ENCODE data around the gene TLE4. TPM values are rescaled to one million over a fixed set of nuclear protein-coding genes. Genes with fewer than 3 reads are reported as not detected.

TLE4 gene
- total RNA-seq, 2 donors from 2014 or later: 19.5 to 20.9 TPM

GRCh38 chr9:79662537-79662956 is 90.8 kb downstream of the TLE4 start:
- H3K9me3 Mint-ChIP-seq: no peaks in the 10 kb centered on the region
- H3K36me3 Mint-ChIP-seq: peaks cover 3 to 4% of the 10 kb centered on the region in 2 donors
- no peak for ATAC-seq
- no peak overlapping the region for H3K27ac Mint-ChIP-seq
- DNase-seq (ENCODE audit: low spot score in 2 of 2): no peak

- Mint-ChIP-seq H3K9me3 (no peaks in the 10 kb centered on the region), H3K27ac (no peak overlapping the region), H3K36me3 (peaks cover 0 to 4% of the 10 kb centered on the region in 2 donors)
- DNase-seq (ENCODE audit: low spot score in 2 of 2): no peak
- no peak for ATAC-seq
Measured at GRCh38 chr9:79663300-79663699, 91.5 kb downstream of the TLE4 start.

GRCh38 chr9:79663878-79664277 is 92.1 kb downstream of the TLE4 start:
- H3K9me3 Mint-ChIP-seq: no peaks in the 10 kb centered on the region
- ATAC-seq (no peak), DNase-seq (ENCODE audit: low spot score in 2 of 2) (no peak)
- peaks cover 0 to 4% of the 10 kb centered on the region in 2 donors for H3K36me3 Mint-ChIP-seq
- peak overlapping the region in 1 of 2 donors; percentile 69 for H3K27ac Mint-ChIP-seq

GRCh38 chr9:79664375-79664831 is 92.6 kb downstream of the TLE4 start:
- H3K36me3 Mint-ChIP-seq: peaks cover 0 to 8% of the 10 kb centered on the region in 2 donors
- no peaks in the 10 kb centered on the region for H3K9me3 Mint-ChIP-seq
- no peak for ATAC-seq
- no peak for DNase-seq (ENCODE audit: low spot score in 2 of 2)
- no peak overlapping the region for H3K27ac Mint-ChIP-seq

- ATAC-seq (no peak), DNase-seq (ENCODE audit: low spot score in 2 of 2) (no peak)
- H3K9me3 Mint-ChIP-seq: no peaks in the 10 kb centered on the region
- H3K36me3 Mint-ChIP-seq: peaks cover 0 to 9% of the 10 kb centered on the region in 2 donors
- no peak overlapping the region for H3K27ac Mint-ChIP-seq
Measured at GRCh38 chr9:79665369-79665768, 93.6 kb downstream of the TLE4 start.

- DNase-seq (ENCODE audit: low spot score in 2 of 2) (no peak), ATAC-seq (no peak)
- Mint-ChIP-seq H3K36me3 (peaks cover 0 to 15% of the 10 kb centered on the region in 2 donors), H3K27ac (no peak overlapping the region), H3K9me3 (no peaks in the 10 kb centered on the region)
Measured at GRCh38 chr9:79665931-79666330, 94.2 kb downstream of the TLE4 start.

- DNase-seq (ENCODE audit: low spot score in 2 of 2): no peak
- H3K36me3 Mint-ChIP-seq: peaks cover 0 to 15% of the 10 kb centered on the region in 2 donors
- ATAC-seq: no peak
- no peaks in the 10 kb centered on the region for H3K9me3 Mint-ChIP-seq
- no peak overlapping the region for H3K27ac Mint-ChIP-seq
Measured at GRCh38 chr9:79667120-79667519, 95.4 kb downstream of the TLE4 start.

GRCh38 chr9:79667817-79668436 is 96.2 kb downstream of the TLE4 start:
- H3K27ac Mint-ChIP-seq: no peak overlapping the region
- ATAC-seq (no peak), DNase-seq (ENCODE audit: low spot score in 2 of 2) (no peak)
- peaks cover 0 to 5% of the 10 kb centered on the region in 2 donors for H3K9me3 Mint-ChIP-seq
- peaks cover 0 to 21% of the 10 kb centered on the region in 2 donors for H3K36me3 Mint-ChIP-seq

- H3K36me3 Mint-ChIP-seq: peaks cover 0 to 22% of the 10 kb centered on the region in 2 donors
- DNase-seq (ENCODE audit: low spot score in 2 of 2) (no peak), ATAC-seq (no peak)
- peaks cover 0 to 5% of the 10 kb centered on the region in 2 donors for H3K9me3 Mint-ChIP-seq
- no peak overlapping the region for H3K27ac Mint-ChIP-seq
Measured at GRCh38 chr9:79668956-79669355, 97.2 kb downstream of the TLE4 start.

- H3K36me3 Mint-ChIP-seq: peaks cover 0 to 22% of the 10 kb centered on the region in 2 donors
- ATAC-seq (no peak), DNase-seq (ENCODE audit: low spot score in 2 of 2) (no peak)
- H3K27ac Mint-ChIP-seq: no peak overlapping the region
- peaks cover 0 to 5% of the 10 kb centered on the region in 2 donors for H3K9me3 Mint-ChIP-seq
Measured at GRCh38 chr9:79670269-79670961, 98.7 kb downstream of the TLE4 start.

GRCh38 chr9:79671558-79671957 is 99.8 kb downstream of the TLE4 start:
- H3K9me3 Mint-ChIP-seq: peaks cover 0 to 5% of the 10 kb centered on the region in 2 donors
- no peak overlapping the region for H3K27ac Mint-ChIP-seq
- ATAC-seq (no peak), DNase-seq (ENCODE audit: low spot score in 2 of 2) (no peak)
- H3K36me3 Mint-ChIP-seq: peaks cover 0 to 22% of the 10 kb centered on the region in 2 donors

GRCh38 chr9:79672236-79672635 is 100.5 kb downstream of the TLE4 start:
- peaks cover 0 to 5% of the 10 kb centered on the region in 2 donors for H3K9me3 Mint-ChIP-seq
- H3K27ac Mint-ChIP-seq: no peak overlapping the region
- peaks cover 3 to 22% of the 10 kb centered on the region in 2 donors for H3K36me3 Mint-ChIP-seq
- ATAC-seq: no peak
- no peak for DNase-seq (ENCODE audit: low spot score in 2 of 2)

GRCh38 chr9:79672891-79673290 is 101.1 kb downstream of the TLE4 start:
- Mint-ChIP-seq H3K9me3 (peaks cover 0 to 5% of the 10 kb centered on the region in 2 donors), H3K27ac (no peak overlapping the region), H3K36me3 (peaks cover 4 to 21% of the 10 kb centered on the region in 2 donors)
- DNase-seq (ENCODE audit: low spot score in 2 of 2): no peak
- no peak for ATAC-seq

GRCh38 chr9:79673614-79674013 is 101.8 kb downstream of the TLE4 start:
- Mint-ChIP-seq H3K36me3 (peaks cover 4 to 18% of the 10 kb centered on the region in 2 donors), H3K27ac (no peak overlapping the region), H3K9me3 (peaks cover 0 to 5% of the 10 kb centered on the region in 2 donors)
- ATAC-seq: no peak
- DNase-seq (ENCODE audit: low spot score in 2 of 2): no peak

- Mint-ChIP-seq H3K27ac (no peak overlapping the region), H3K9me3 (peaks cover 0 to 5% of the 10 kb centered on the region in 2 donors), H3K36me3 (peaks cover 4 to 15% of the 10 kb centered on the region in 2 donors)
- DNase-seq (ENCODE audit: low spot score in 2 of 2): no peak
- no peak for ATAC-seq
Measured at GRCh38 chr9:79674052-79674777, 102.5 kb downstream of the TLE4 start.

- H3K9me3 Mint-ChIP-seq: no peaks in the 10 kb centered on the region
- ATAC-seq: no peak
- DNase-seq (ENCODE audit: low spot score in 2 of 2): no peak
- H3K36me3 Mint-ChIP-seq: peaks cover 5 to 10% of the 10 kb centered on the region in 2 donors
- H3K27ac Mint-ChIP-seq: peak overlapping the region in 1 of 2 donors; percentile 19
Measured at GRCh38 chr9:79681576-79681975, 109.8 kb downstream of the TLE4 start.

Measured in activated naive CD4-positive, alpha-beta T cell treated with anti-CD3 and anti-CD28 coated beads, Interleukin-2, amount 50 U/mL, for 72 hours (primary cell).